Stimulated activated CD4-positive, alpha-beta T cell treated with anti-CD3 and anti-CD28 coated beads, Interleukin-4, amount 100 ng/mL, for 48 hours (primary cell): ENCODE measurements around the gene PDILT.
"Not testable (repeated sequence)": the region's sequence is repeated elsewhere in the genome, so short reads cannot be mapped to it uniquely, and the experiment has no call there.

Experiments used
- DNase-seq, 2 donors: peaks; one replicate each; pipeline ENCODE4 v3.0.0-alpha.2; 2020; ENCODE audit warnings: low read depth in 2 of 2

The PDILT gene, protein sequence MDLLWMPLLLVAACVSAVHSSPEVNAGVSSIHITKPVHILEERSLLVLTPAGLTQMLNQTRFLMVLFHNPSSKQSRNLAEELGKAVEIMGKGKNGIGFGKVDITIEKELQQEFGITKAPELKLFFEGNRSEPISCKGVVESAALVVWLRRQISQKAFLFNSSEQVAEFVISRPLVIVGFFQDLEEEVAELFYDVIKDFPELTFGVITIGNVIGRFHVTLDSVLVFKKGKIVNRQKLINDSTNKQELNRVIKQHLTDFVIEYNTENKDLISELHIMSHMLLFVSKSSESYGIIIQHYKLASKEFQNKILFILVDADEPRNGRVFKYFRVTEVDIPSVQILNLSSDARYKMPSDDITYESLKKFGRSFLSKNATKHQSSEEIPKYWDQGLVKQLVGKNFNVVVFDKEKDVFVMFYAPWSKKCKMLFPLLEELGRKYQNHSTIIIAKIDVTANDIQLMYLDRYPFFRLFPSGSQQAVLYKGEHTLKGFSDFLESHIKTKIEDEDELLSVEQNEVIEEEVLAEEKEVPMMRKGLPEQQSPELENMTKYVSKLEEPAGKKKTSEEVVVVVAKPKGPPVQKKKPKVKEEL

DNA sequence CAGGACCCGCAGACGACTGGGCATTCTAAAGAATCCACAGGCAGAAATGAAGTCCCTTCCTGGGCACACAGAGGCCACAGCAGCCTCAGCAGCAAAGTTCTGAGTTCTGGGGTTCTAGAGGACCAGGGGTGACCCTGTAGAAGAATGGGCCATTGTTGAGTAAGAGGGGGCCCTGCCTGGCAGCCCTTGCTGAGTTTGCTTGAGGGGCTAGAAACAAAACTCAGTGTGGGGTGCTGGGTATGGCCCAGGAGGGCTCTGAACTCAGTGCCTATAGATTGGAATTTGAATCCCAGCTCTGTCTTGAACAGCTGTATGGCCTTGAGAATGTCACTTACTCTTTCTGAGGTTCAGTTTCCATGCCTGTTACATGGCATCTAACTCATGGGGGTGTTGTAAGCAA, at the start of gene PDILT:
PDILT (minus strand) TSS at position 101 of the 400 bp plus-strand sequence. CDS start 5,437 bp downstream, outside the sequence.
- DNase-seq, result no peak

DNA sequence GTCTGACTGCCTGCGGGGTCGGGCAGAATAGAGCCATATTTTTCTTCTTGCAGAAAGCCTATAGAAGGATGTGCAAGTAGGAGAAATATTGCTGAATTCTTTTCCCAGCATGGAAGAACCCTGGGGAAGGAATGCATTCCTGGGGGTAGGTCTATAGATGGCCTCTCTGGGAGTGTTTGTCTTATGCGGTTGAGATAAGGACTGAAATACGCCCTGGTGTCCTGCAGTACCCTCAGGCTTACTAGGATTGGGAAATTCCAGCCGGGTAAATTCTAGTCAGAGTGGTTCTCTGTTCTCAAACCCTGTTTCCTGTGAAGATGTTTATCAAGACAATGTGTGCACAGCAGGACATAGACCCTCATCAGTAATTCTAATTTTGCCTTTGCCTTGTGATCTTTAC, 49.1 kb upstream of the PDILT start:
- not testable (repeated sequence) for DNase-seq

DNA sequence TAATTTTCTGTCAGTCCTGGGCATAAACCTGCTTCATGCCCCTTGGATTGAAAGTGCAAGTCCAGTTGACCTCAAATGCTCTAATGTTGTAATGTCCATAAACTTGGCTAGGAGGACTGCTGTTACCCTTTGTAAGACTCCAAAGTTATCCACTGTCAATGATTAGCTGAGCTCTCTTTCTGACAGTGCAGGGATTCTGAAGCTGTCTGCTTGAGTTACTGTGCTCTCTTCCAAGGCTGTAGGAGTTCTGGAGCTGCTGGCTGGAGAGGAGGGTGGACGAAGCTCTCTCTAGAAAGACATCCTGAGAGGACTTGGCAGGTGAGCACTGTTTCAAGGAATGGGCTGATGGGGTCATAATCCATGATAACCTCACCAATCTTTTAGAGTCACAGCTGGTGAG, 46.8 kb upstream of the PDILT start, which contains the start of gene ACSM2A:
ACSM2A (plus strand) TSS at position 158 of the 400 bp plus-strand sequence. CDS start 8,594 bp downstream, outside the sequence.
- DNase-seq, result not testable (repeated sequence)

DNA sequence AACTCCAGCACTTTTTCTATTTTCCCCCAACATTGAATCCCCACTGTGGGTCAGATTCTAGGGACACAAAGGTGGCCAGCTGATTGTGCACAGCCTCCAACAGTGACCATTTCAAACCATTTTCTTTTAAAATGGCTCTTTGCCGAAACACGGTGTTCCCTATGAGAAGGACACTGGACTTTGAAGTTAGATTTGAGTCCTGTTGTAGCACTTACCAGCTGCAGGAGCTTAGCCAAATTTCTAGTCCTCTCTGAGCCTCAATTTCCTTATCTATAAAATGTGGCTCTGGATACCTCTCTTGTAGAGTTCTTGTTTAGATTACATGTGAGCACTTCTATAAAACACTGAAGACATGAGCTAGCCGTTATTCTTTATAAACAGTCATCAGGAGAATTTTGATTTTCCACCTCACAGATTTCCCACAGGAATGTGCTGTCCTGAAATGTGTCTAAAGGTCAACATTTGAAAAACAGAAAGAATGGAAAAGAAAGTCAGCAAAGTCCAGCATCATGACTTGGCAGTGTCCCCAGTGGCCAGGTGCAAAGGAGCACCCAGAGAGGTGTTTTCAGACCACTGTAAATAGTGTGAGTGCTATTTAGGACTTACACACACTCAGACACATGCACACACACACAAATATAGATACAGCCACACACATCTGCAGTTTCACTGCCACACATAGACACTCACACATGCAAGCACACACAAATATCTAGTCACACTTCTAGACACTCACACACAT, 42.3 kb upstream of the PDILT start:
- not testable (repeated sequence) for DNase-seq

DNA sequence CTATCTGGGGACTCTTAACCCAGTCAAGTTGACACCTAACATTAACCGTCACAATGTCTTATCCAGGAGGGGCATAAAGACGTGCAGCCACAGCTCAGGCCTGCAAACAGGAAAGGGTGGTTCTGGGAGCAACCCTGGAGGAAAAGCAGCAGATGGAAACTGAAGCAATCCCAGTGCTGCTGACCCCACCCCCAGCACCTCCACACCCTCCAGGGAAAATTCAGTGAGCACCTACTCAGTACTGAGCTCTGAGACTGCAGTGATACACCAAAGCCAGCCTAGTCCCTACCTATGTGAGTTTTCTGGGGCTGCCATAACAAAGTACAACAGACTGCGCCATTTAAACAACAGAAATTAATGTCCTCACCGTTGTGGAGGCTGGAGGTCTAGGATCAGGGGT, 37.3 kb upstream of the PDILT start:
- DNase-seq, result not testable (repeated sequence)

DNA sequence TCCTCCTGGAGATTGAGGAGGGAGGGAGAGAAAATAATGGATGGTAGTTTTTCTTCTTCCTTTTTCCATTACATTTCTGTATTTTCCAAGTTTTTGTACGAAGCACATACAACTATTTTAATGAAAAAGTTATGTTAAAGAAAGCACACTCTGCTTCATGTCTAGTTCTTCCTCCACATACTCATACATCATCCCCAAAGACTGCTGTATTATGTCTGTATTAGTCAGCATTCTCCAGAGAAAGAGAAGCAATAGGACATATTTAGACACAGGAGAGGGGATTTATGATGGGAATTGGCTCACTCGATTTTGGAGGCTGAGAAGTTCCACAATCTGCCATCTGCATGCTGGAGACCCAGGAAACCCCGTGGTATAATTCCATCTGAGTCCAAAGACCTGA, 36.7 kb upstream of the PDILT start:
- DNase-seq, result no peak

DNA sequence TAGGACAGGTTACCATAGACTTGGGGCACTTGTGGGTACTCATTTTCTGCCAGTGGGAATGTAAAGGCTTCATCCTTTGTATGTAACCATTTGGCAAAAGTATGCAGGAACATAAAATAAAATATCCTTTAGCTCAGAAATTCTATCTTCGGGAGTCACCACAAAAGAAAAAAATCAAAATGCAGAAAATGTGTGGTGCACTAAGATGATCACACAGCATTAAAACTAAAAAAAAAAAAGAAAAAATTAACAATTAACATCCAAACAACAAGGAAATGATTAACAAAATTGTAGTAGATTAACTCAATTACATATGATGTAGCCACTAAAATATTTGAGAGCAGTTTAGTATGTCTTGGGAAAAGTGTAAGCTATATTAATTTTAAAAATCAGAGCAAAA, 36.2 kb upstream of the PDILT start:
- DNase-seq, result not testable (repeated sequence)

DNA sequence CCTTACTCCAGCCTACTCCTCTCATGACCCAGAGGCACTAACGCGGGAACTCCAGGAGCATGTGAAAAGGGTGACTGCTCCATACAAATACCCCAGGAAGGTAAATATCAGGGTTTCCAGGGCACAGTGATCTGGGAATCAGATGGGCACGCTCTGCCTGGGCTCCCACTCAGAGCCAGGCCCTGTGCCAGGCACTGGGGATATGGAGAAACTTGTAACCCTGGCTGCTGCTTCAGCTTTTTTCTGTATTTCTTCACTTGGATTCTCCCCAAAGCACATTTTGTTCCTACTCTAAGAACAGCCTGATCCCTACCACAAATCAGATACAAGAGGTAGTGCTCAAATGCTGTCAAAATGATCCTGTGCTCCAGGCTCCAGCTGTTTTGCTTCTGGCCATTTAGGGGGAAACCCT, 35.3 kb upstream of the PDILT start:
- DNase-seq, result not testable (repeated sequence)

DNA sequence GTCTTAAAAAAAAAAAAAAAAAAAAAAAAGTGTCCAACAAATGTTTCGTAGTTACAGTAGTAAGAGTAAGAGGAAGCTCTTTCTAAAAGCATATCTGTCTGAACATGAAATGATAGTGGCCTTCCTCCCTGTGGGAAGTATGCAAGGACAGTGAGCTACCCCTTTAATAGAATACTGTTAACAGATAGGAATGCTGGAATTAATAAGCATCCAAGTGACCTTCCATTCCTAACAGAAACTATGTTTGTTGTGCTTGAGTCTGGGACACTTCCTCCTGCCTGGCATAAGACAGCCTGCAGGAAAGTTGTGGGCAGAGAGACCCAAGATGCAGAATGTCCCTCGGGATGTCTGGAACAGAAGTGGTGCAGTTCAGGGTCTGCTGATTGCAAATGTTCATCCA, 34.4 kb upstream of the PDILT start:
- DNase-seq, result not testable (repeated sequence)

DNA sequence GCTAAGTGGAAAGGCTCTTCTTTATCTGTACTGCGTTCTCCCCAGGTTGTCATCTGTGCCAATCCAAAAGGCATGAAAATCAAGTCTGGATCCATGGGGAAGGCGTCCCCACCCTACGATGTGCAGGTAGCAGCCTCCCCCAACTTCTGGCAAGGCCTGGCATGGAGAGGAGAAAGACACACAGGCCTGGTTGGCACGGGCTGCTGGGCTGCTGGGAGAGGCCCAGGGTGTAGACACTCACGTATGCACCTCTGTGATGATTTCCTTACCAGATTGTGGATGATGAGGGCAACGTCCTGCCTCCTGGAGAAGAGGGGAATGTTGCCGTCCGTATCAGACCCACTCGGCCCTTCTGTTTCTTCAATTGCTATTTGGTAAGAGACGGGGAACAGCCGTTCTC, 26.4 kb upstream of the PDILT start:
- no peak for DNase-seq

DNA sequence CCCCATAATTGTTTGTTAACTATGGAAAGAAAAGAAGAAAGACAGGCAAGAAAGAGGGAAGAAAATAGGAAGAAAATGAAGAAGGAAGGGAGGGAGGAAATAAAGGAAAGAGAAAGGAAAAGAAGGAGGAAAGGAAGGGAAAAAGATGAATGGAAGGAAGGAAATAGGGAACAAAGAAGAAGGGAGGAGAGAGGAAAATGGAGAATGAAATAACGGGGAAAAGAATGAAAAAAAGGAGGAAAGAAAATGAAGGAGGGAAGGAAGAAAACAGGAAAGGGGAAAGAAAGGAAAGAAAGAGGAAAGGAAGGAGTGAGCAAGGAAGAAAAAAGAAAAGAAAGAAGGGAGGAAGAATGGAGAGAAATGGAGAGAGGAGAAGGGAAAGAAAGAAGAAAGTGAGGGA, 25.9 kb upstream of the PDILT start:
- DNase-seq, result not testable (repeated sequence)

DNA sequence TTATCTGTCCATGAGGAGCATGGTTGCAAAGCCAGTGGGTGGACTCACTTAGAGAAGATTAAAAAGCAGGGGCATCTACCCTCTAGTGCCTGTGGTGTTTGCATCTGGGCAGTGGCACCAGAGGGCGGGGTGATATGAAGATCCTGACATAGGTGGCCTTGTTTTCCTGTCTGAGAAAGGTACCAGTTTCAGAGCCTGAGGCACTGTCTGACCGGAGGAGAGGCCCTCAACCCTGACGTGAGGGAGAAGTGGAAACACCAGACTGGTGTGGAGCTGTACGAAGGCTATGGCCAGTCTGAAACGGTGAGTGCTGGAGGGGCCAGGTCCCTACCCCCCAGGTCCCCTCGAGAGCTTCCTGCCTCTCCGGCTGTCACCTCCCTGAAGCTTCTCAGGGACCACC, 25.0 kb upstream of the PDILT start:
- DNase-seq, result not testable (repeated sequence)

DNA sequence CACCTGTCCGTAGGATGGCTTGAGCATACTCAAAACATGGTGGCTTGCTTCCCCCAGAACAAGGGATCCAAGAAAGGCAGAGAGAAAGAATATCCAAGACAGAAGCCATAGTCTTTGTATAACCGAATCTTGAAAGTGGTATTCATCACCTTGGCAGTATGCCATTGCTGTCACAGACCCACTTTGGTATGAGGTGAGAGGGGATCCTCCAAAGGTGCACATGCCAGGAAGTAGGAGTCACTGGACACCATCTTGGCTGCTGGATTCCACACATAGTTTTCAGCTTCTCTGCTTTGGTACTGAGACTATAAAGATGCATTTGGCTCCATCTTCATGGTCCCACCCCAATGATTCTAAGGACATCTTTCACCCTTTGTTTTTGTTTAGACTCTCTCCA, 22.9 kb upstream of the PDILT start:
- DNase-seq, result not testable (repeated sequence)

DNA sequence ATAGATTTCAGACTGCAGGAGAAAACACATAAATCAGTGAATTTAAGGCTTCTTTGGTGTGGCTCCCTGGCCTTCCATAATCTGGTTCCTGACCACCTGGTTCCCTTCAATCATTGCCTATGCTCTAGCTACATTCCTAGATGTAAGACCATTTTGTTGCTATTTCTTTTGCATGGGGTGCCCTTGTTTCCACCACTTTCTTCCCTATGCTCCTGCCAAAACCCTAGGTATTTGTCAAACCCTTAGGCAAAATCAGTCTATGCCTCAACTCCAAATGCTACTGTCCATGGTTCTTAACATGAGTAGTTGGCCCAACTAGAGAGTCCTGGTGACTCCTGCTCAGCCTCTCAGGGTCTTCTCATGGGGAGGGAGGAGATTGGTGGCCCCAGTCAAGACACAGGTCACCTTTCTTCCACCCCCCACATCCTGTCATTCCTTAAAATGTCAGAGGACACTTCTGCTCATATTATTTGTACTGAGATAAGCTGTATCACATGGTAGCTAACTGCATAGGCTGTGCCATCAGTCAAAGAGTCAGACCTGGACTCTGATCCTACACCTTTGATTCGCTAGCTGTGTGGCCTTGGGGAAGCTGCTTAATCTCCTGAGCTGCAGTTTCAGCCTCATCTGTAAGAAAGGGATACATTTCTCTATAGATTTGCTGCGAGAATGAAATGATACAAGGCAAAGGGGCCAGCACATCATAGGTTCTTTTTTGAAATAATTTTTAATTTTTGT, 19.8 kb upstream of the PDILT start:
- no peak for DNase-seq

DNA sequence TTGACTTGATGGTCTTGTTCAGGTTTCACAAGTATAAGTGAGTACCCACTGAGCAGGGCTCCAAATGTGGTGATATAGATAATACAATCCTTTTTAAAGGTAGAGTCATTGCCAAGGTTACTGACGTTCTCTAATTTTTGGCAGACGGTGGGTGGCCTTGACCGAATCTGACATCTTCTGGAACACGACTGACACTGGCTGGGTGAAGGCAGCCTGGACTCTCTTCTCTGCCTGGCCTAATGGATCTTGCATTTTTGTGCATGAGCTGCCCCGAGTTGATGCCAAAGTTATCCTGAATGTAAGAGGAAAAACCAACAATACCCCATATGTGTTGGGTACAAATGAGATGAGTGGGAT, 19.2 kb upstream of the PDILT start:
- not testable (repeated sequence) for DNase-seq

DNA sequence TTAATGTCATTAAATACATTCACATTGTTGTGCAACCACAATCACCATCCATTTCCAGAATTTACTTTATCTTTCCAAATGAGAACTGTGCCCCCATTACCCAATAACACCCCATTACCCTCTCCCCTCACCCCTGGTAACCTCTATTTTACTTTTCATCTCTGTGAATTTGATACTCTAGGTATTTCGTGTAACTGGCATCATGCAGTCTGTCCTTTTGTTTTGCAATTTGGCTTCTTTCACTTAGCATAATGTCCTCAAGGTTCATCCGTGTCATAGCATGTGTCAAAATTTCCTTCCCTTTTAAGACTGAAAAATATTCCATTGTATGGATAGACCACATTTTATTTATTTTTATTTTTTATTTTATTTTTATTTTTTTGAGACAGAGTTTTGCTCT, 17.2 kb upstream of the PDILT start:
- DNase-seq, result not testable (repeated sequence)

DNA sequence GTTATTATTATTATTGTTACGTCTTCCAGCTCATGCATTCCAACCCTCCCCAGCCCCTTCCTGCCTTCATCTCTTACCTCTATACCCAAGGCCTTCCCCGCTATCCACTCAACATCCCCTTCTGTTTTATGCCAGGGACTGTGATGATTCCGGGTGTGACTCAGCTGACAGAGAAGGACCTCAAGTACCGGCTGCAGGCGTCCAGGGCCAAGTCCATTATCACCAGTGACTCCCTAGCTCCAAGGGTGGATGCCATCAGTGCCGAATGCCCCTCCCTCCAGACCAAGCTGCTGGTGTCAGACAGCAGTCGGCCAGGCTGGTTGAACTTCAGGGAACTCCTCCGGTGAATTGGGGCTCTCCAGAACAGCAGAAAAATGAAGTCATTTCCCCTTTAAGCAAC, 14.6 kb upstream of the PDILT start:
- not testable (repeated sequence) for DNase-seq

DNA sequence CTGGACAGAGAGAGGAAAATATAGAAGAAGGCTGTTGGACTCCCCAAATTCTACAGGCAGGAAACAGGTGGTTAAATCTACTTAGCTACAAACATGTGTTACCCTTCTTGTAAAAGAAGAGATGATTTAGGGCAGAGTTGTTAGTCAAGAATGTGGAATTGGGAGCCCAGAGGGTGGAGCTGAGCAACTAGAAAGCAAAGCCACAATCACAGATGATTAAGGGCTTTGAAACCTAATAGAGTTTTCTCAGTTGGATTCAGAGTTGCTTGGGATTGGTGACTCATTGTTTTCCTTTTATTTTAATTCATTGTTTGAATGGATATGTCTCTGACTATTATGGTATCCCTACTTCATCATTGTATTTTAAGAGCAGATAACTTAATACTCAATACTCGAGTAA, 11.0 kb upstream of the PDILT start:
- DNase-seq, result no peak

DNA sequence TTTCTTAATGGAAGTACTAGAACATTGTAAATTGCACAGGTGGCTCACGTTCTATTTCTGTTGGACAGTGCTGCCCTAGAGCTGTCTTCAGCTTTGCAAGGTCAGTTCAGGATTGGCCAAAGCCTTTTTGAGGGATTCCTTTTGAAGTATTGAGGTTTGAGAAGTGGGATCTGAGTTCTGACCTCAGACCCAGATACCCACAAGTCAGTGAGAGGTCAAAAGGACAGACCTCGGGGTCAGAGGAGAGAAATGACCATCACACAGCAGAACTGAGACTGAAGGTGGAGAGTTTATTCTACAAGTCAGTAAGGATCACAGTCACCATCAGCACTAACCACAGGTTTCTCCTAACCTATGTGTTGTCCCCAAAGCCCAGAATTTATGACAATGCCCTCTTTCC, 6.5 kb upstream of the PDILT start:
- no peak for DNase-seq

DNA sequence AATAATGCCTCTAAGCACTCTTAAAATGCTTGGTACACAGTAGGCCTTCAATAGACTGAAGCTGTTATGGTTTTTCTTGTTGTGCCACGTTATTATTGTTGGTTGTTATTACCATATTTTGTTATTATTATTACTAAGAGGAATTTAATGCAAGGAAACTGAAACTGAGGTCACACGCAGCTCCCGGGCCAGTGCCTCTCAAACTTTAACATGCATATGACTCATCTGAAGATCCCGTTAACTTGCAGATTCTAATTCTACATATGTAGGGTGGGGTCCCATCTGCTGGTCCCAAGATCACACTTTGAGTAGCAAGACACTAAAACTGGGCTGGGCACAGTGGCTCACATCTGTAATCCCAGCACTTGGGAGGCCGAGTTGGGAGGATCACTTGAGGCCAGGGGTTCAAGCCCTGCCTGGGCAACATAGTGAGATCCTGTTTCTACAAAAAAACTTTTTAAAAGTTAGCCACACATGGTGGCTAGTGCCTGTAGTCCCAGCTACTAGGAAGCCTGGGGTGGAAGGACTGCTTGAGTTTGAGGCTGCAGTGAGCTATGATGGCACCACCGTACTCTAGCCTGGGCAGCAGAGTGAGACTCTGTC, 5.7 kb upstream of the PDILT start:
- DNase-seq, result no peak

DNA sequence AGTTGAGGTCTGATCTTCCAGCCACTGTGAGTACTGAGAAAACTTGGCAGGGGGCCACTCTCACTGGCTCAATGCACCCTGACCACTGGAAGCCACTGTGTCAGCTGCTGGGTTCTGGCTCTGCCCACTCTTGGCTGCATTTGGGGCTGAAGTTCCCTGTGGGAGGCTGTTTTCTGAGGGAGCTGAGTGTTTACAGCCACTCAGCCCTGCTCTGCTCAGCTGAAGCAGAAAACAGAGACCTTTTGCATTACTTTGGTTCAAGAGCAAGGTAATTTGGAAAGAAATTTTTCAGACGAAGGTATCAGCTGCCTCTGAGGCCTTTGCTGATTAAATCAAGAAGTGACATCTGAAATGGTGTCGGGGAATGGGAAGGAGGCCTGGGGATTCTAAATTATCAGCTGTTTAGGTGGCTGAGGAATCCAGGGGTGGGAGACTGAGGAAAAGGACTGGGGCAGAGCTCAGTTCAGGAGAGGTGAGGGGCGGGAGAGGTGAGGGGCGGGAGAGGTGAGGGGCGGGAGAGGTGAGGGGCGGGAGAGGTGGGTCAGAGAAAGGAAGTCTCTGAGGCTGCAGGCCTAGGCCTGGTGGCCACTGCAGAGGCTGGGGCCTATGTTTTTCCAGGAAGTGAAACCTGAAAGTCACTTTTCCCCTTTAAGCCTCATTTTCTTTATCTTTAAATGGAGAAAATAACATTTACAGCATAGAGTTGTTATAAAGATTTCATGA, 5.0 kb upstream of the PDILT start, which contains the start of gene ACSM5:
ACSM5 (plus strand) TSS at position 137 of the 723 bp plus-strand sequence. CDS start 1,951 bp downstream, outside the sequence.
- DNase-seq, result no peak
